T-helper 1 cell treated with Interleukin-12 subunit alpha and Interleukin-12 subunit beta and Interleukin-4 antibody, amounts not matched to agents 30 μg/mL and 1 μg/mL, for 36 hours (primary cell): Measurements from ENCODE around the gene LGR5.

ENCODE experiments used
- H3K27ac Mint-ChIP-seq: one replicate; pipeline ENCODE4 v1.8.0; 2021; ENCODE audit warnings: mild to moderate bottlenecking, mixed read lengths
- H3K27me3 Mint-ChIP-seq: one replicate; pipeline ENCODE4 v1.8.0; 2021; ENCODE audit warnings: low read depth, mixed read lengths
- H3K36me3 Mint-ChIP-seq: one replicate; pipeline ENCODE4 v1.8.0; 2021; ENCODE audit warnings: low read depth, mixed read lengths
- H3K4me1 Mint-ChIP-seq: one replicate; pipeline ENCODE4 v1.8.0; 2021; ENCODE audit warnings: low read depth, mixed read lengths
- H3K4me3 Mint-ChIP-seq: one replicate; pipeline ENCODE4 v1.8.0; 2021; ENCODE audit warnings: mild to moderate bottlenecking, moderate library complexity, mixed read lengths
- H3K9me3 Mint-ChIP-seq: one replicate; pipeline ENCODE4 v1.8.0; 2021; ENCODE audit warnings: mixed read lengths

LGR5 gene

GRCh38 chr12:71439613-71440344 lies at the start of gene LGR5:
Gene LGR5, plus strand, starts transcription at chr12:71439798. Its CDS starts 283 bp downstream, at chr12:71440081.
- H3K9me3 Mint-ChIP-seq = peaks cover 24% of the 10 kb centered on the region
- peaks cover 60% of the 10 kb centered on the region for H3K27me3 Mint-ChIP-seq
- H3K27ac Mint-ChIP-seq = no peak within 1 kb of the TSS
- peak within 1 kb of the TSS; percentile 53 for H3K4me3 Mint-ChIP-seq
- peaks cover 5% of the 10 kb centered on the region for H3K36me3 Mint-ChIP-seq
- H3K4me1 Mint-ChIP-seq = peaks cover 14% of the 10 kb centered on the region

GRCh38 chr12:71392521-71393145 lies 47.0 kb upstream of the LGR5 start:
- Mint-ChIP-seq H3K4me3 (no peak overlapping the region), H3K36me3 (no peaks in the 10 kb centered on the region), H3K27me3 (no peaks in the 10 kb centered on the region), H3K9me3 (no peaks in the 10 kb centered on the region), H3K27ac (no peak overlapping the region), H3K4me1 (no peaks in the 10 kb centered on the region)

- no peaks in the 10 kb centered on the region for H3K9me3 Mint-ChIP-seq
- H3K36me3 Mint-ChIP-seq = no peaks in the 10 kb centered on the region
Observed at GRCh38 chr12:71393625-71394024, 46.0 kb upstream of the LGR5 start.

GRCh38 chr12:71397433-71397954 lies 42.1 kb upstream of the LGR5 start:
- no peak overlapping the region for H3K27ac Mint-ChIP-seq
- no peaks in the 10 kb centered on the region for H3K4me1 Mint-ChIP-seq
- no peak overlapping the region for H3K4me3 Mint-ChIP-seq
- no peaks in the 10 kb centered on the region for H3K27me3 Mint-ChIP-seq
- H3K9me3 Mint-ChIP-seq = no peaks in the 10 kb centered on the region
- H3K36me3 Mint-ChIP-seq = no peaks in the 10 kb centered on the region

More at GRCh38 chr12:71393625-71394024, 46.0 kb upstream of the LGR5 start:
- Mint-ChIP-seq H3K4me3 (no peak overlapping the region), H3K4me1 (no peaks in the 10 kb centered on the region), H3K27me3 (no peaks in the 10 kb centered on the region), H3K27ac (no peak overlapping the region)

DNA sequence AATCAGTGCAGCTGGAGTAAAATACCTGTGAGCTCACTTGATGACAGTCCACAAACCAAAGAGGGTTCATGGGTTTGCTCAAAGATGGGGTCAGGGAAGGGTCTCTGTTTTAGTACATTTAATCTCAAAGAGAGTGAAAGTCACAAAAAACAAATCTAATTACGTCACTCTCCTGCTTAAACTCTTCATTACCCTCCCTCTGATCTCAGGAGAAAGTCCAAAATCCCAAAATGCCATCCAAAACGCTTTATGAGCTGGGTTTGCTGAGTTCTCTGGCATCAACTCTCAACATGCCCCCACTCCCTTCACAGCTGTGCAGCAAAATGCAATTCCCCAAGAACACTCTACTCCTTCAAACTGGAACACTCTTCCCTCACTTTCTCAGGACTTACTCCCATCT lies 40.4 kb upstream of the LGR5 start:
- H3K9me3 Mint-ChIP-seq = no peaks in the 10 kb centered on the region
- no peak overlapping the region for H3K27ac Mint-ChIP-seq
- H3K4me1 Mint-ChIP-seq = no peaks in the 10 kb centered on the region
- H3K36me3 Mint-ChIP-seq = no peaks in the 10 kb centered on the region
- H3K4me3 Mint-ChIP-seq = no peak overlapping the region
- no peaks in the 10 kb centered on the region for H3K27me3 Mint-ChIP-seq

DNA sequence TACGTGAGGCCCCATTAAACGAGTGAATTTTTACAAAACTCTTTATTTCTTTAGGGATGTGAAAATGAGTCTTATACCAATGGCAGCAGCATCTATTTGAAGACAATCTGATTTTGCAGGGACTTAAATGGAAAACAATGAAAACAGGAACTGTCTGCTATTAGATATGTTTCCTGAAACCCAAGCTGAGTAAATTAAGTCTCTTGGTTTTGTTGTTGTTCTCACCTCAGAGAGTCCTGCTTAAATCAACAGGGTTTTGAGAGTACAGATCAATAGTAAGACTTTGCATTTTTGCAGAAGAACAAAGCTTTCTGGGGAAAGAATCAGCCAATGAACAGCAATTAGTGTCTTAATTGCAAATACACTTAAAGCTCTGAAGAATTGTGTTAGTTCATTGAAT lies 39.1 kb upstream of the LGR5 start:
- Mint-ChIP-seq H3K4me3 (no peak overlapping the region), H3K9me3 (no peaks in the 10 kb centered on the region), H3K4me1 (no peaks in the 10 kb centered on the region), H3K27me3 (no peaks in the 10 kb centered on the region), H3K27ac (no peak overlapping the region), H3K36me3 (no peaks in the 10 kb centered on the region)

DNA sequence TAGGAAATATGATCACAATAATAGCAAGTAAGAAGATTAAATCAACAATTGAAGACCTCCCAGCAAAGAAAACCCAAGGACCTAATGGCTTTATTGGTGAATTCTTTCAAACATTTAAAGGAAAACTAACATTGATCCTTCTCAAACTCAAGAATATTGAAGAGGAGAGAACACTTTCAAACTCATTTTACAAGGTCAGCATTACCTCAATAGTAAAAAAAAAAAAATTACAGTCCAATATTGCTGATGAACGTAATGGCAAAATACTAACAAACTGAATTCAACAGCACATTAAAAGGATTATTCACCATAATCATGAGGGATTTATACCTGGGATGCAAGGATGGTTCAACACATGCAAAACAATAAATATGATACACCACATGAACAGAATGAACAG lies 33.7 kb upstream of the LGR5 start:
- no peak overlapping the region for H3K4me3 Mint-ChIP-seq
- H3K9me3 Mint-ChIP-seq = peaks cover under 1% of the 10 kb centered on the region
- H3K27me3 Mint-ChIP-seq = no peaks in the 10 kb centered on the region
- H3K27ac Mint-ChIP-seq = no peak overlapping the region
- H3K36me3 Mint-ChIP-seq = no peaks in the 10 kb centered on the region
- H3K4me1 Mint-ChIP-seq = no peaks in the 10 kb centered on the region

- H3K4me3 Mint-ChIP-seq = no peak overlapping the region
- peaks cover 9% of the 10 kb centered on the region for H3K27me3 Mint-ChIP-seq
- no peak overlapping the region for H3K27ac Mint-ChIP-seq
- peaks cover 7% of the 10 kb centered on the region for H3K9me3 Mint-ChIP-seq
- no peaks in the 10 kb centered on the region for H3K4me1 Mint-ChIP-seq
- no peaks in the 10 kb centered on the region for H3K36me3 Mint-ChIP-seq
Observed at GRCh38 chr12:71407732-71408131, 31.9 kb upstream of the LGR5 start.

GRCh38 chr12:71410844-71411243 lies 28.8 kb upstream of the LGR5 start:
- H3K27ac Mint-ChIP-seq = no peak overlapping the region
- no peaks in the 10 kb centered on the region for H3K36me3 Mint-ChIP-seq

DNA sequence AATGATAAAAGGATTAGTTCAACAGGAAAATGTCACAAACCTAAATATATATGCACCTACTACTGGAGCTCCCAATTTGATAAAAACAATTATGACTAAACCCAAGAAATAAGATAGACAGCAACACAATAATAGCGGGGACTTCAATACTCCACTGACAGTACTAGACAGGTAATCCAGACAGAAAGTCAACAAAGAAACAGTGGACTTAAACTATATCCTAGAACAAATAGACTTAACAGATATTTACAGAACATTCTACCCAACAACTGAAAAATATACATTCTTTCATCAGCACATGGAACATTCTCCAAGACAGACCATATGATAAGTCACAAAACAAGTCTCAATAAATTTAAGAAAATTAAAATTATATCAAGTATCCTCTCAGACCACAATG lies 28.0 kb upstream of the LGR5 start:
- H3K9me3 Mint-ChIP-seq = peaks cover 7% of the 10 kb centered on the region
- peaks cover 9% of the 10 kb centered on the region for H3K27me3 Mint-ChIP-seq
- H3K27ac Mint-ChIP-seq = no peak overlapping the region
- no peak overlapping the region for H3K4me3 Mint-ChIP-seq
- H3K4me1 Mint-ChIP-seq = no peaks in the 10 kb centered on the region
- no peaks in the 10 kb centered on the region for H3K36me3 Mint-ChIP-seq

More at GRCh38 chr12:71410844-71411243, 28.8 kb upstream of the LGR5 start:
- Mint-ChIP-seq H3K27me3 (peaks cover 9% of the 10 kb centered on the region), H3K4me1 (no peaks in the 10 kb centered on the region), H3K4me3 (no peak overlapping the region), H3K9me3 (peaks cover 7% of the 10 kb centered on the region)

DNA sequence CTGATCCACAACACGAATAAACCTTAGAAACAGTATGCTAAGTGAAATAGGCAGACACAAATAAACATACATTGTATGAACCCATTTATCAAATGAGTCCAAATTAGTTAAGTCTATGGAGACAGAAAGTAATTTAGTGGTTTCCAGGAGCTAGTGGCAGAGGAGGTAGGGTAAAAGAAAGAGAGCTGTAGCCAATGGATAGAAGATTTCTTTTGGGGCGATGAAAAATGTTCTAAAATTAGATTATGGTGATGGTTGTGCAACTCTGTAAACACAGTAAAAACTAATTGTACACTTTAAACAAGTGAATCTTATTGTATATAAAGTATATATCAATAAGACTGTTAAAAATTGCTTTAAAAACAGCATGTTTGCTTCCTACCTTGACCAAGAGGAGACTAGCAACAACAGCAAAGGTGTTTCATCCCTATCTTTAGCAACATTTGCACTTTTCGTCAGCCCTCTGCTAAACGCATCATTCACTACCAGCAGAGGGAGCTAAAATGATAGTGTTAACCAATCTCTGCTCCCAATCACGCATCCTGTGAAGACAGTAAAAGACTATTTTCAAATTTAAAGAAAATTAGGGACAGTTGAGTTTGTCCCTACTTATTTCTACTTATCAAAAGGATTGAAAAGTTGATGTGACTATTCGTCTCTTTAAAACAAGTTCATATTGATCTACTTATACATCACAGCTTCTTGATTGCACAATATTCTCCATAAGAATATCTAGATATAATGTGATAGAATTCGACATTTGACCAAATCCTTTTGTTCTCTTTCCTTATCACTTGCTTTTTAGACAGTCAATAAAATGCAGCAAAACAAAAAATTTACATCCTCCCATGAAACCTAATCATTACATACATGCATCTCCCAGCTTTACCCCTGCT lies 24.0 kb upstream of the LGR5 start:
- H3K36me3 Mint-ChIP-seq = no peaks in the 10 kb centered on the region

DNA sequence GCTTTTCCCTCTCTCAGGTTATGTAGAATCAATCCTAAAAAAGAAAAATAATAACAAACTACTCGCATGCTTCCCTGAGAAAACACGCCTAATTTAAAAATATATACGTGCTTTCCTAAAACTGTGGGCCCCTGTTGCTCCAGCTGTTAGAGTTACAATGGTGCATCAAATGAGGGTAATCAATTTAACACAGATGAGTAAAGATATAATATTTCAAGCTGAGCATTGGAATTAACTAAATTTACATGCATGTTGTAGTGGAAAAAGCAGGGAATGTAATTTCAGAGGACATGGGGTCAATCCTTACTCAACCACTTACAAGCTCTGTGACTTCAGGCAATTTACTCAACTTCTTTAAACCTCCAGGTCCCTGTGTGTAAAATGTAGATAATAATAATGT lies 22.4 kb upstream of the LGR5 start:
- no peaks in the 10 kb centered on the region for H3K27me3 Mint-ChIP-seq
- no peaks in the 10 kb centered on the region for H3K9me3 Mint-ChIP-seq
- H3K27ac Mint-ChIP-seq = no peak overlapping the region
- no peak overlapping the region for H3K4me3 Mint-ChIP-seq
- no peaks in the 10 kb centered on the region for H3K4me1 Mint-ChIP-seq
- H3K36me3 Mint-ChIP-seq = no peaks in the 10 kb centered on the region

More for the DNA sequence above, 24.0 kb upstream of the LGR5 start:
- Mint-ChIP-seq H3K4me3 (no peak overlapping the region), H3K27me3 (peaks cover 9% of the 10 kb centered on the region), H3K9me3 (peaks cover 7% of the 10 kb centered on the region), H3K4me1 (no peaks in the 10 kb centered on the region), H3K27ac (no peak overlapping the region)

GRCh38 chr12:71420775-71421406 lies 18.7 kb upstream of the LGR5 start:
- Mint-ChIP-seq H3K4me1 (no peaks in the 10 kb centered on the region), H3K4me3 (no peak overlapping the region), H3K9me3 (no peaks in the 10 kb centered on the region), H3K36me3 (no peaks in the 10 kb centered on the region), H3K27ac (no peak overlapping the region), H3K27me3 (peaks cover 13% of the 10 kb centered on the region)
